Kidney epithelial cell (primary cell): ENCODE results near the gene GNB2. TPM values are rescaled to one million over a fixed set of nuclear protein-coding genes. Genes with fewer than 3 reads are reported as not detected.
"Not testable (repeated sequence)": the region's sequence is repeated elsewhere in the genome, so short reads cannot be mapped to it uniquely, and the experiment has no call there.

Experiments used
- DNase-seq: peaks from one replicate; pipeline ENCODE4 v3.0.0-alpha.2; 2010; ENCODE audit warnings: low read depth
- H3K27me3 ChIP-seq: 2 replicates; pipeline ENCODE4 v1.6.0; 2011; ENCODE audit warnings: low read length; ENCODE audit not compliant: control insufficient read depth, insufficient read depth
- H3K36me3 ChIP-seq: 2 replicates; pipeline ENCODE4 v1.5.1; 2011; ENCODE audit warnings: low read length; ENCODE audit not compliant: control insufficient read depth, insufficient read depth
- H3K4me3 ChIP-seq: 2 replicates; pipeline ENCODE4 v1.5.1; 2011; ENCODE audit warnings: low read depth, mild to moderate bottlenecking, control low read depth, low read length
- CTCF ChIP-seq: IDR thresholded peaks from 2 replicates; pipeline ENCODE4 v1.5.1; 2011; ENCODE audit warnings: mild to moderate bottlenecking, moderate library complexity, low read length, control low read depth, inconsistent platforms; ENCODE audit not compliant: insufficient read depth, poor library complexity, severe bottlenecking
- total RNA-seq: library from RNA; depleted of rRNA; stranded (reverse); fragments of >200 nt; gene quantifications from 2 replicates; pipeline ENCODE4 v1.2.3, GENCODE V29; 2015

GNB2 gene
- total RNA-seq, 1 donor from 2014 or later: 330 TPM

DNA sequence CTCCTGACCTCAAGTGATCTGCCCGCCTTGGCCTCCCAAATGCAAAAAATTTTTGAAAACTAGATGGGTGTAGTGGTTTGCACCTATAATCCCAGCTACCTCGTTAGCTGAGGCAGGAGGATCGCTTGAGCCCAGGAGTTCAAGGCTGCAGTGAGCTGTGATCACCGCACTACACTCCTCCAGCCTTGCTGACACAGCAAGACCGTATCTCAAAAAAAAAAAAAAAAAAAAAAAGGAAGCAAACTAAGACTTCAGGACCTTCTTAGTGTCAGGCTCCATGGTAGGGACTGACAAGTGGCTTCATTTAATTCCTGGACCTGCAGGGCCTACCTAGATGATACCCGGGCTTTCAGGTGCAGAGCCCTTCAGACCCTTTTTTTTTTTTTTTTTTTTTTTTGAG lies 34.9 kb downstream of the GNB2 start:
- Histone ChIP-seq H3K4me3 (no peak overlapping the region), H3K27me3 (no peaks in the 10 kb centered on the region), H3K36me3 (no peaks in the 10 kb centered on the region)
- DNase-seq: no peak
- no peak for TF ChIP-seq CTCF

- Histone ChIP-seq H3K4me3 (no peak overlapping the region), H3K27me3 (no peaks in the 10 kb centered on the region), H3K36me3 (no peaks in the 10 kb centered on the region)
- no peak for TF ChIP-seq CTCF
- DNase-seq: no peak
Measured at GRCh38 chr7:100710452-100710851, 36.9 kb downstream of the GNB2 start.

GRCh38 chr7:100711369-100711768 lies 37.8 kb downstream of the GNB2 start:
- Histone ChIP-seq H3K36me3 (no peaks in the 10 kb centered on the region), H3K27me3 (no peaks in the 10 kb centered on the region), H3K4me3 (no peak overlapping the region)
- no peak for TF ChIP-seq CTCF
- DNase-seq: no peak

DNA sequence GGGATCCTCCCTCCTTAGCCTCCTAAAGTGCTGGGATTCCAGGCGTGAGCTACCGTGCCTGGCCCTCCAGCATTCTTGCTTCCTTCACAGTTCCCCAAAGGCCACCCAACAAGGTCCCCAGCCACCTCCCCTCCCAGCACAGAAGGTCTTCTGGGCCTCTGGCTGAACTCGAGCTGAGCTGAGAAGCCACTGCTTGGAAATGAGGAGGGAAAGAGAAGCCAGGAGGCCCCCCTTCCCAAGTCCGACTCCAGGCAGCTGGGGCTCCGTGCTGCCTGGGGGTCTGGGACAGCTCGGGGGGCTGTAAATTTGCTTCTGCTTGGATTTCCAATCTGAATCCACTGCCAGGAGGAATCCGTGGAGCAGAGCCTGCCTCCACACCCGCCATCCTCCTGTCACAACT lies 41.2 kb downstream of the GNB2 start:
- Histone ChIP-seq H3K36me3 (no peaks in the 10 kb centered on the region), H3K4me3 (no peak overlapping the region), H3K27me3 (peaks cover 6% of the 10 kb centered on the region)
- no peak for DNase-seq
- TF ChIP-seq CTCF: no peak

DNA sequence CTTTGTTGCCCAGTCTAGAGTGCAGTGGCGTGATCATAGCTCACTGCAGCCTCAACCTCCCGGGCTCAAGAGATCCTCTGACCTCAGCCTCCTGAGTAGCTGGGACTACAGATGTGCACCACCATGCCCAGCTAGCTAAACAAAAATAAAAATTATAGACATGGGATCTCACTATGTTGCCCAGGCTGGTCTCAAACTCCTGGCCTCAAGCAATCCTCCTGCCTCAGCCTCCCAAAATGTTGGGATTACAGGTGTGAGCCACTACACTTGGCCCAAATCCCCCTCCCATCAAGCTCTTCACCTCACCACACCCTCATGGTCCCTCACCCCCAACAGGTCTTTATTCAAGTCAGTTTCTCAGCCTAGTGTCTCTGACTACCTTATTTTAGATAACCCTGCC lies 43.5 kb downstream of the GNB2 start:
- DNase-seq, H3K4me3 ChIP-seq, H3K36me3 ChIP-seq: not testable (repeated sequence)
- H3K27me3 ChIP-seq: peaks cover 27% of the 10 kb centered on the region

GRCh38 chr7:100719523-100720278 lies 46.2 kb downstream of the GNB2 start:
- Histone ChIP-seq H3K27me3 (peaks cover 39% of the 10 kb centered on the region), H3K4me3 (no peak overlapping the region), H3K36me3 (no peaks in the 10 kb centered on the region)
- TF ChIP-seq CTCF: peak; percentile 39
- no peak for DNase-seq
